Body of pancreas (tissue), 4 donors: ENCODE results near the gene SIRPB1.

Experiments
- POLR2A ChIP-seq, 3 donors: fragments of 450-650 bp; IDR thresholded peaks; one replicate each; pipeline ENCODE4 v1.6.1; 2016; ENCODE audit warnings: antibody characterized with exemption in 3 of 3, mild to moderate bottlenecking in 2 of 3
- TF ChIP-seq, protein P1 (sequence below), 7 experiments: fragments of 450-650 bp in 4 of 7; fragments of 200-600 bp in 3 of 7; sonication (generic) in 3 of 7; IDR thresholded peaks; one replicate each; pipeline ENCODE4 v1.5.1; 2016 to 2019; ENCODE audit warnings: antibody characterized with exemption in 7 of 7

DNA sequence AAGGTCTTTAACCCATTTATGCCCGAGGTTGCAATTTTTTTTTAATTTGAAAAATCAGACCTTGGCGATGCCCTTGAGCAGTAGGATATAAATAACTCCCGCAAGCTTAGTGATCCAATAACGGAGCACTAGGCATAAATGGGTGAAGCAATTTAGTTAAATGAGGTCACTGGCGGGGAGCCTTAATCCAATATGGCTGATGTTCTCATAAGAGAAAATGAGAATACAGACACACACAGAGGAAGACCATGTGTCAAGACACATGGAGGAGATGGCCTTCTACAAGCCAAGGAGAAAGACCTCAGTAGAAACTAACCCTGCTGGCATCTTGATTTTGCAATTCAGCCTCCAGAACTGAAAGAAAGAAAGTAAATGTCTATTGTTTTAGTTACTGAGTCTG, 37.0 kb upstream of the SIRPB1 start:
- TF ChIP-seq, protein P1, sequence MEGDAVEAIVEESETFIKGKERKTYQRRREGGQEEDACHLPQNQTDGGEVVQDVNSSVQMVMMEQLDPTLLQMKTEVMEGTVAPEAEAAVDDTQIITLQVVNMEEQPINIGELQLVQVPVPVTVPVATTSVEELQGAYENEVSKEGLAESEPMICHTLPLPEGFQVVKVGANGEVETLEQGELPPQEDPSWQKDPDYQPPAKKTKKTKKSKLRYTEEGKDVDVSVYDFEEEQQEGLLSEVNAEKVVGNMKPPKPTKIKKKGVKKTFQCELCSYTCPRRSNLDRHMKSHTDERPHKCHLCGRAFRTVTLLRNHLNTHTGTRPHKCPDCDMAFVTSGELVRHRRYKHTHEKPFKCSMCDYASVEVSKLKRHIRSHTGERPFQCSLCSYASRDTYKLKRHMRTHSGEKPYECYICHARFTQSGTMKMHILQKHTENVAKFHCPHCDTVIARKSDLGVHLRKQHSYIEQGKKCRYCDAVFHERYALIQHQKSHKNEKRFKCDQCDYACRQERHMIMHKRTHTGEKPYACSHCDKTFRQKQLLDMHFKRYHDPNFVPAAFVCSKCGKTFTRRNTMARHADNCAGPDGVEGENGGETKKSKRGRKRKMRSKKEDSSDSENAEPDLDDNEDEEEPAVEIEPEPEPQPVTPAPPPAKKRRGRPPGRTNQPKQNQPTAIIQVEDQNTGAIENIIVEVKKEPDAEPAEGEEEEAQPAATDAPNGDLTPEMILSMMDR (IDR thresholded peaks at IDR 0.05) = no peak
- TF ChIP-seq POLR2A (IDR thresholded peaks at IDR 0.05) = no peak
